K562 (cell line): ENCODE measurements around the gene UNC119.

Experiments used
- CBX1 ChIP-seq: sonication (generic); IDR thresholded peaks from 2 replicates; pipeline ENCODE4 v1.6.1; 2016; ENCODE audit warnings: antibody characterized with exemption, low read depth, mild to moderate bottlenecking
- FOXK2 ChIP-seq, 2 experiments: fragments of 450-650 bp; IDR thresholded peaks in 1 of 2; conservative IDR thresholded peaks in 1 of 2; 2 replicates each; pipeline ENCODE4 v1.6.1; 2016; ENCODE audit warnings: low read depth in 2 of 2, mild to moderate bottlenecking in 1 of 2
- IRF1 ChIP-seq: sonication (generic); formaldehyde crosslinking; IDR thresholded peaks from 2 replicates; pipeline ENCODE4 v1.8.0; 2022; ENCODE audit warnings: missing genetic modification reagents, mild to moderate bottlenecking, borderline replicate concordance
- PKNOX1 ChIP-seq: fragments of 450-650 bp; IDR thresholded peaks from 2 replicates; pipeline ENCODE4 v1.6.1; 2016
- ZBTB49 ChIP-seq: sonication (generic); formaldehyde crosslinking; IDR thresholded peaks from 2 replicates; pipeline ENCODE4 v1.8.0; 2022; ENCODE audit warnings: missing genetic modification reagents, mild to moderate bottlenecking, borderline replicate concordance
- ZNF699 ChIP-seq: fragments of 250-450 bp; sonication (Bioruptor Pico); IDR thresholded peaks from 2 replicates; pipeline ENCODE4 v1.8.0; 2021; ENCODE audit warnings: mild to moderate bottlenecking, moderate library complexity; ENCODE audit not compliant: insufficient replicate concordance

GRCh38 chr17:28582513-28582912 is 30.1 kb upstream of the UNC119 start:
- no peak for TF ChIP-seq IRF1 (CRISPR knock-in tag)
- no peak for TF ChIP-seq CBX1
- TF ChIP-seq FOXK2 (conservative IDR thresholded peaks at IDR 0.05 in 1 of 2, IDR thresholded peaks at IDR 0.05 in 1 of 2; ENCODE audit: low read depth in 2 of 2), result no peak
- no peak for TF ChIP-seq PKNOX1
- TF ChIP-seq ZNF699 (CRISPR knock-in tag), result no peak
- TF ChIP-seq ZBTB49 (CRISPR knock-in tag), result no peak
